ENCODE data around the gene EIF2B4. TPM values are rescaled to one million over a fixed set of nuclear protein-coding genes. Genes with fewer than 3 reads are reported as not detected.
"Not testable (repeated sequence)": the region's sequence is repeated elsewhere in the genome, so short reads cannot be mapped to it uniquely, and the experiment has no call there.

EIF2B4 gene
- total RNA-seq, 1 donor from 2014 or later = 19.2 TPM

DNA sequence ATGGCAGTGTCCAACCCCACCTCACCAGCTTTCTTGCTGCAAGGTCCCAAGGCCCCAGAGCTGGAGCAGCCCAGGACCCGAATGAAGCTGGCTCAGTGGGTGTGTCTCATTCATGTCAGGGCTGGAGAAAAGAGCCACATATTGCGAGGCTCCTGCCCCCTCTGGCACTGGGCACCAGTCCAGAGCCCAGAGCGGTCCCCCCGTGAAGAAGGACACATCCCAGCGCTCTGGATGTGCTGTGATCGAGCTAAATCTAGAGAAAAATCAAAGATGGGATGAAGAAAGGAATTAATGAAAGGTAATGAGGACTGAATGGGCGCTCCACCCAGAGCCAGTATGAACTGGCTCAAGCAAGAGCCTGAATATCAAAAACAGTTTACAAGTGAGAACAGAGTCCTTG lies 34.0 kb downstream of the EIF2B4 start:
- no peak for DNase-seq

DNA sequence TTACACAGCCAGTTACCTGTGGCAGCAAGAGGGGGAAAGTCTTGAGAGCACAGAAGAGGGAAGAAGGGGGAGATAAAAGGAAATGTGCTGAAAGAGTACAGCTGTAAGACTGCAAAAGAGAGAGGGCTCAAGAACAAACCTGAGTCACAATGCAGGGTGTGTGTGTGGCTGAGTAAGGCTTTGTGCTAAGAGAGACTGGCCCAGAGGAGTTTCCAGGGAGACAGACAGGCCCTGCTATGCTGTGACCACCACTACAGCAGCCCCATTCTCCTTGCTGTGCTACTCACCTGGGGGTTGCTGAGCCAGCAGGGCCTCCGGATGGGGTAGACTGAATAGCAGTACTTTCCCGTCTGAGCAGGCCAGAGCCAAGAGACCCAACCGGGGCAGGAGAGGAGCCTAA lies 34.8 kb downstream of the EIF2B4 start:
- no peak for DNase-seq

DNA sequence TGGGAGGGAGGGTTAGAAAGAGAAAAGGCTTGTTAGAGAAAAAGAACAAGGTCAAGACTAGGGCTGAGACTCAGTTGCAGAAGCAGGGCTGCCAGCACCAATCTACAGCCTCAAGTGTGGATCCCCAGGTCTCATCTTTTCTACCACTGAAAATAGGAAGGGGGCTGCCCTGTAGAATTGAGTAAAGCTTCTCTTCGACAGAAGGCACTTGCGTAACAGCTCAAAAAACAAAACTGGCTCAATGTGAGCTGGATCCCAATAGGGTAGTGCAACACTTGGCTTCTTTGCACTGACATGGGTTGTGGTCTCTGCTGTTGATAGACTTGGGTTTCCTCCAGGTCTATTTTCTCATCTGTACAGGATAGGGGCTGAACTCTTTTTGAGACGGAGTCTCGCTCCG lies 45.4 kb downstream of the EIF2B4 start:
- no peak for DNase-seq

DNA sequence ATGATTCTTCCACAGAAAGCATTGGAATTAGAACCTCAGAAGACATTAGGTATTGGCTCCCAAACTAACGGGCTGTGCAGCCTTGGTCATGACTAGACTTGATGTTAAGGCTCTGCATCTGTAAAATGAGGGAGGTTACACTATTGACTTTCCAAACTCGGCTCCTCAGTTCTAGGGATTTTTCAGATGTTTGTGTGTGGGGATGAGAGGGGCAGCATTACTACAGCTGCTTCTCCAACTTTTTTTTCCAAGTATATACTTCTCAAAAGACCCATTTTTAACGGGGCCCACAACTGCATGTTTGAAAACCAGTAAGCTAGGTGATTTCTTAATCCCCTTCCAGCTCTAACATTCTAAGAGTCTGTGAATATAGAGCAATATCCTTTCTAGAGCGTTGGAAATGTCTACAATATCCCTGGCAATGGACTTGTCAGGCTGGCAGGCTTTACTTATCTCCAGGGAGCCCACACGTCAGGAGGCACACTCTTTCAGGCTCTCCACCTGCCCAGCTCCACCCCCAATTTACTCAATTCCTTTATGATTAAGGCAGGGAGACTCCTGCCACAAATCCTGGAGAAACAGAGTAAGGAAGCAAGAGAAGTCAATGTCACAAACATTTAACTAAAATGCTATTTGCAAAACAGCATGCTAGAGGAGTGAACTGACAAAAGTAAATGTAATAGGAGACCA lies 46.4 kb downstream of the EIF2B4 start:
- DNase-seq = no peak

DNA sequence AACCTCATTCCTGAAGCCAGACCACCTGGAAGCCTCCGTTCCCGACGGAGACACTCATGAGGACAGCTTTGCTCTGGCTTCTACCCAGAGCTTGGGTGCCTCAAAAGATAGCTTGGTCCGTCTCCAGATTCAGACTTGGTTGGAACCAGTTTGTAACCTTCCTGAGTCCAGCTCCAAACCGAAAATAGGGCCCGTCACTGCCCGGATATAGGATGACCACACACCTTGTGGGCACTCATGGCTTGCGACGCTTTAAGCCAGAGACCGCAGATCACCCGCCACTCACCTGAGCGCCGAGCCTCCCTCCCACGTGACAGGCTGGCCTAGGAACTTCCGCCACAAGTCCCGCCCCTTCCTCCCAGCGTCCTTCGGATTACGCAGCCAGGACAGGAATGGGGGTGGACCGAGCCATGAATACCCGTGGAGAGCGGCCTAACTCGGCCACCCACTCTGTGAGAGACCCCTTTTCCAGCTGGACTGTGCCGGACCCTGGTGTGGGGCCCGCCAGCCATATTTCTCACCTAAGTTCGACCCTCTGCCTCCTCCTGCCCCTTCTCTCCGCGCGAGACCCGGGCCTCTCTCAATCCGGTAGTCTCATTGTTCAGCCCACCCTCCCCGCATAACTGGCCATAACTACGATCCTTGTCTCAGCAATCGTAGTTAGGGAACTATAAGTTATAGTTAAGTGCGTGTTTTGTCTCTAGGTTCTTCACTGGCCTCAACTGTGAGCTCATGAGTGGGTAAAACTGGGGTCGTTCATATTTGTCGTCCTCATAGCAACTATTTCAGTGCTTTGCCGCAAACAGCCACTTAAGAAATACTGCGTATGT lies 47.2 kb downstream of the EIF2B4 start, which contains the start of gene MPV17:
MPV17 (minus strand) TSS at position 332 of the 830 bp plus-strand sequence. CDS start 580 bp downstream, outside the sequence.
- peak; percentile 87 for DNase-seq

DNA sequence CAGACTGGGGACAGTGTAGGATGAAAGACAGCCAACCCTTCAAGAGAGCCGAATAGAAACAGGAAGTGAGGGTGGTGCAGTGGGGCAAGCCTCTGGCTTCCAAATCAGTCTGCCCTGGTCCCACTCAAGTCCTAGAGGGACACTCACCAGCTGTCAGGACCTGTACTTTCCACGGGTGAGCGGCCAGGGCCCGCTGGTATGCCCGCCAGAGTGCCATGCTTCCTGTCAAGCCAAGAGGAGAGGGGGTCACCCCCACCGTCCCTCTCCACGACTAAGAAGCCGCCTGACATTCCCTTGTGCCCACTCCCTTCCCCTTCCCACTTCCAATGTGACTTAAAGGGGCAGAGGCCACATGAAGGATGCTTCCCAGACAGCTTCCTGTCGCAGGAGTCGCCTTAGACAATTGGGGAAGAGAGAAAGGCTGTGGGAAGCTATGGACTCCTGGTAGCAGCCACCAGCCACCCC lies 47.8 kb downstream of the EIF2B4 start:
- DNase-seq = no peak

DNA sequence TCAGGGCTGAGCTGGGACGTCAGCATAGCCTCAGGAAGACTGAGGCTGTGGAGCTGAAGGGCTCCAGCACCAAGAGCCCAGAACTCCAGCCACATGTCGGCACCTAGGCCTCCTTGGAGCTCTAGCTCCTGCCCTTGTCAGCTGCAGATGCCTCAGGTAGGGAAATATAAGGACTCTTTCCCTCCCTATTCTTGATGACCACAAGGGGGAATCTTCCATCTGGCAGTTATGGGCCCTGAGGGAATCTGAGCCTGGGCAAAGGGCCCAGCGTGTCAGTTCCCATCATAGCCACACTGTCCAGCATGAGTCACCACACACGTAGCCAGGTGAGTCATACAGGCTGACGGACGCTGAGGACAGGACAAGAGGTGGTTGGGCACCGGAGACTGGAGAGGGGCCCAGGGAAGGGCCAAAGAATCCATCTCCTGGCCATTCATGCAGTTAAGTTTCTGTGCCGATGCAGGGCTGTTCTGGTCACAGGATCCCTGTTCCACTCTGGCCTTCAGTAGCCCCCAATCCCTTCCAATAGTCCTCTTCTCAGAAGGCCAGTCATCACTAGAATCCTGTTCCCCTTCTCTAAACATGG lies 49.1 kb downstream of the EIF2B4 start:
- no peak for DNase-seq

DNA sequence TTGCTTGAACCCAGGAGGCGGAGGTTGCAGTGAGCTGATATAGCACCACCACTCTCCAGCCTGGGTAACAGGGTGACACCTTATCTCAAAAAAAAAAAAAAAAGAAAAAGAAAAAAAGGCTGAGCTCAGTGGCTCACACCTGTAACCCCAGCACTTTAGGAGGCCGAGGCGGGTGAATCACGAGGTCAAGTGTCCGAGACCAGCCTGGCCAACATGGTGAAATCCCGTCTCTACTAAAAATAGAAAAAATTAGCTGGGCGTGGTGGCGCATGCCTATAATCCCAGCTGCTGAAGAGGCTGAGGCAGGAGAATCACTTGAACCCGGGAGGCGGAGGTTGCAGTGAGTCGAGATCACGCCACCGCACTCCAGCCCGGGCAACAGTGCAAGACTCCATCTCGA lies 50.3 kb downstream of the EIF2B4 start:
- DNase-seq = not testable (repeated sequence)

DNA sequence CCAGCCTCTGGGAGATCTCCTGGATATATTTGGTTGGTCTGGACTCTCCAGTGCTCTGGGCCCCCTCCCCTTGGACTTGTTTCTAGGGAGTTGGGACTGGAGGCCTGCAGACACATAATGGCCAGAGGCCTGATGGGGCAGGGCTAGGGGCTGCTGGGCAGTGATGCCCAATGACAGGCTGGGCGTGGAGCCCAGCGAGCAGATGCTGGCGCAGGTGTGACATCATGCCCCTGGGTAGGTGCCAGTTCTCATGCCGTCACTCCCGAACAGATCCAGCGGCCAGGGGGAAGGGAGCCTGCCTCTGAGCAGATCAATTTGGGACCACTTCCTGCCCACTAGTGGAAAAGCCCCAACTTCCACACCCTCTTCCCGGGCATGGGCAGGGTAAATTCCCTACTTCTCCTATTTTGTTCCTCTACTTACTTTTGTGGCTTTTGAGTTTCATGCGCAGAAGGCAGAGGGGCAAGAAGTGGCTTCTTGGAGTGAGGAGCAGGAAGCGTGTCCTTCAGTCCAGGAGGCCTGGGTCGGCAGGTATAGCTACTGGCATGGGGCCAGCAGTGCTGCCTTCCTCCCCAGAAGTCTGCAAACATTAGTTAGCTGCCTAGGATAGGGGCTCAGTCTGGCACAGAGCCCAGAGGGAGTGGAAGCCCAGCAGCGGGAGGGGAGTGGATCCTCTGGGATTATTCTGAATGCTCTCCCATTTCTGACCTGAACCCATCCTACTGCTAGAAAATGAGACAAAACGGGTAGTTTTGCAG lies 53.3 kb downstream of the EIF2B4 start:
- peak; percentile 18 for DNase-seq

DNA sequence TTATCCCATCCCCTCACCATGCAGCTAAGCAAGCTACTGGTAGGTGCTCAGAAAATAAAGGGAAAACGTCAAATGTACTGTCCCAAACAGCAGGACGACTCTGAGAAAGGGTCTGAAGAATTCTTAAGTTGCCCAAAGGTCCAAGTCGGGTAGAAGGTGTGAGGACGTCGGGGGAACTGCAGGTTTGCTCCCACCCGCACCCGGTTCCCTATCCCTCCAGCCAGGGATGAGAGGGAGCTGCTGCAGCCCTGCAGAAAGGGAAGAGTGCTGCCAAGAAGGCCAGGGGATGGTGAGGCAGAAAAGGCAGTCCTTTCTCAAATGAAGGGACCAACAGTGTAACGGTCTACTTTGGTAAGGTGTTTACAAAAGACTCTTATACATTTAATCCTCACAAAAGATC lies 55.0 kb downstream of the EIF2B4 start:
- DNase-seq = no peak

DNA sequence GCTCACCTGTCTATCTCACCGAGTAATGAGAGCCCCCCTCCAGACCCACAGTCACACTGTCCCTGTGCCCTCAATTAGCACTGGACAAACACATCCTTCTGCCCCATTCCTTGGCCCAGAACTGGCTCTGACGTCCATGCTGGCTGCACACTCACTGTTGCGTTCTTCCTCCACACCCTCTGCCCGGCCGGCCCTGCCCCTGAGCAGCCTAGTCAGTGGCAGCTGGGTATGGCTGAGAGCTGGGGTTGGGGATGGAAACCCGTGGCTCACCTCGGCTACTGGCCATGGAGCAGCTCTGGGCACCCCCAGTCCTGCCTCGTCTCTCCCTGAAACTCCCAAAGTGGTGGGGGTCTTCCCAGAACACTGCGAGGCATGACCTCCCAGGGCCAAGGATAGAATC lies 55.4 kb downstream of the EIF2B4 start:
- DNase-seq = no peak

Other genes starting within 250 kb of the EIF2B4 start
- 0.31 TPM for gene ABHD1, start 246.5 kb downstream of the EIF2B4 start, total RNA-seq
- 19.0 TPM for gene PREB, start 235.7 kb downstream of the EIF2B4 start, total RNA-seq
- gene PRR30, start 230.9 kb downstream of the EIF2B4 start, total RNA-seq = not detected
- not detected for gene TCF23, start 221.3 kb downstream of the EIF2B4 start, total RNA-seq
- gene ATRAID, start 158.3 kb downstream of the EIF2B4 start, total RNA-seq = 43.7 TPM
- gene SLC5A6, start 158.1 kb downstream of the EIF2B4 start, total RNA-seq = 15.6 TPM
- 16.2 TPM for gene CAD, start 153.0 kb downstream of the EIF2B4 start, total RNA-seq
- 0.47 TPM for gene SLC30A3, start 107.3 kb downstream of the EIF2B4 start, total RNA-seq
- not detected for gene DNAJC5G, start 94.9 kb downstream of the EIF2B4 start, total RNA-seq
- not detected for gene TRIM54, start 87.9 kb downstream of the EIF2B4 start, total RNA-seq
- gene UCN, start 61.9 kb downstream of the EIF2B4 start, total RNA-seq = 1.1 TPM
- 36.8 TPM for gene MPV17, start 47.2 kb downstream of the EIF2B4 start, total RNA-seq
- gene GTF3C2, start 13.6 kb downstream of the EIF2B4 start, total RNA-seq = 28.2 TPM
- gene SNX17, start 278 bp upstream of the EIF2B4 start, total RNA-seq = 51.5 TPM
- gene ZNF513, start 10.4 kb upstream of the EIF2B4 start, total RNA-seq = 12.0 TPM
- gene PPM1G, start 39.3 kb upstream of the EIF2B4 start, total RNA-seq = 58.0 TPM
- gene NRBP1, start 58.3 kb upstream of the EIF2B4 start, total RNA-seq = 58.8 TPM
- not detected for gene KRTCAP3, start 72.0 kb upstream of the EIF2B4 start, total RNA-seq
- gene IFT172, start 119.4 kb upstream of the EIF2B4 start, total RNA-seq = 28.5 TPM
- gene FNDC4, start 124.9 kb upstream of the EIF2B4 start, total RNA-seq = 41.3 TPM
- gene GCKR, start 126.5 kb upstream of the EIF2B4 start, total RNA-seq = 0.16 TPM
- 55.8 TPM for gene ZNF512, start 212.7 kb upstream of the EIF2B4 start, total RNA-seq